Central memory CD8-positive, alpha-beta T cell (primary cell): Measurements from ENCODE around the gene TMEM59.

Experiments
- ATAC-seq: fragments of 150-1000 bp; cut with Tn5 transposase; replicated peaks from 2 replicates; pipeline ENCODE4 v1.10.0; 2022; ENCODE audit warnings: mild to moderate bottlenecking, moderate FRiP score, moderate number of reproducible peaks; ENCODE audit not compliant: poor library complexity, severe bottlenecking; ENCODE audit errors: extremely low read depth
- DNase-seq, 2 donors: peaks; one replicate each; pipeline ENCODE4 v3.0.0; 2021; ENCODE audit warnings: low spot score in 2 of 2
- H3K27ac Mint-ChIP-seq: one replicate; pipeline ENCODE4 v1.8.0; 2022; ENCODE audit warnings: low read depth, mild to moderate bottlenecking, moderate library complexity, mixed read lengths
- H3K27me3 Mint-ChIP-seq: one replicate; pipeline ENCODE4 v1.8.0; 2022; ENCODE audit warnings: mixed read lengths
- H3K36me3 Mint-ChIP-seq: one replicate; pipeline ENCODE4 v1.8.0; 2022; ENCODE audit warnings: mild to moderate bottlenecking, moderate library complexity, mixed read lengths; ENCODE audit not compliant: insufficient read depth
- H3K4me1 Mint-ChIP-seq: one replicate; pipeline ENCODE4 v1.8.0; 2022; ENCODE audit warnings: mixed read lengths
- H3K4me3 Mint-ChIP-seq: one replicate; pipeline ENCODE4 v1.8.0; 2022; ENCODE audit warnings: mild to moderate bottlenecking, moderate library complexity, mixed read lengths
- H3K9me3 Mint-ChIP-seq: one replicate; pipeline ENCODE4 v1.8.0; 2022; ENCODE audit warnings: mixed read lengths

The TMEM59 gene

GRCh38 chr1:54016343-54017282 lies 36.4 kb downstream of the TMEM59 start:
- no peak for ATAC-seq
- Mint-ChIP-seq H3K27me3 (peaks cover 54% of the 10 kb centered on the region), H3K4me1 (no peaks in the 10 kb centered on the region), H3K27ac (no peak overlapping the region), H3K4me3 (no peak overlapping the region), H3K9me3 (no peaks in the 10 kb centered on the region), H3K36me3 (peaks cover 2% of the 10 kb centered on the region)
- DNase-seq = no peak

DNA sequence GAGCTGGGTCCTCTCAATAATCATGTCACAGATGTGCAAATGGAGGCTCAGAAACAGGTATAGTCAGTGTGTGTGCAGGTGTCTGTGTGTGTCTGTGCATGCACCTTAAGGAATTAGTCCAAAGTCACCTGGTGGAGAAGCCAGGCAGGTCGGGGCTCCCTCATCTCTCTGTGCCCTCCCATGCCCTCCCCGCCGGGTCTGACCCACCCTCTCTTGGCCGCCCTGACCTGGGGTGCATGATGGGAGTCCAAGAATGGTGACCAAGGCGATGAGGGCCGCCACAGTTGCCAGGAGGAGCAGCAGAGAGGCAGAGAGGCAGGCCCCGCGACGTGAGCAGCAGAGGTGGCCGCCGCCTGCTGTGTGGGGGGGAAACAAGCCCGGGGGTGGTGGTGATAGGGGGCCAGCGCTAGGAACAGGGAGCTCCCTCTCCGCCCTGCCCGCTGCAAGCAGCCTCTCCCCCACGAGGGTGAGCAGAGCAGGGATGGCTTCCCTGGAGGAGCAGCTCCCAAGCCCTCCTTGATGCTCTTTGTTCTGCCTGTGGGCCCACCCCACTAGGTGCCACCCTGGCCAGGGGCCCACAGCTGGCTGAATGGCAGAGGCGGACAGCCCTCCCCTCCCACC lies 38.9 kb downstream of the TMEM59 start:
- Mint-ChIP-seq H3K9me3 (no peaks in the 10 kb centered on the region), H3K4me1 (no peaks in the 10 kb centered on the region), H3K27me3 (peaks cover 78% of the 10 kb centered on the region), H3K4me3 (no peak overlapping the region), H3K27ac (no peak overlapping the region), H3K36me3 (peaks cover under 1% of the 10 kb centered on the region)
- DNase-seq (no peak), ATAC-seq (no peak)

DNA sequence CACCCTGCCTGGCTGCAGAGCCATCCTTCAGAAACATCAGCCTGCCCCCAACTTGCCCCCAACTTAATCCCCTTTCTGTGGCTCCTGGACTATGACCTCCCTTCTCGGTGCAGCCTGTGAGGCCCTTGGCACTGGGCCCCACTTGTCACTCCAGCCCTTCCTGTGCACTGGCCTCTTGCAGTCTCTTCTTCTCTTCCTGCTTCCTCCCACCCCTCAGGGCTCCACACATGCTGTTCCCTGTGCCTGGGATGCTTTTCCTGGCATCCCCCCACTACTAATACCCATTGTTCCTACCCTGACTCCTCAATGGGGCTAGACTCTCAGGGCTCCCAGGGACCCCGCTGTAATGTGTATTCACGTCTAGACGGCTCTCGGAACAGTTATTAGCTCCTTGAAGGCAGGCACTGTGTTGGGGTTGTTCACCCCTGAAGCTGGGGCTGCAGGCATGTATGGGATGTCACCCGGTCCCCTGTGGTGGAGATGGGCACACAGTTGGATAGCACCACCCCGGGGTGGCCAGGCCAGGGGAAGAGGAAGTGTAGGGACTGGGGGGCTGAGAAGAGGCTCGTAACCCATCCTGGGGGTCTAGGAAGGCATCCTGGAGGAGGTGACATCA lies 39.5 kb downstream of the TMEM59 start:
- Mint-ChIP-seq H3K9me3 (no peaks in the 10 kb centered on the region), H3K27ac (no peak overlapping the region), H3K36me3 (no peaks in the 10 kb centered on the region), H3K27me3 (peaks cover 84% of the 10 kb centered on the region), H3K4me3 (no peak overlapping the region), H3K4me1 (no peaks in the 10 kb centered on the region)
- ATAC-seq (no peak), DNase-seq (no peak)

DNA sequence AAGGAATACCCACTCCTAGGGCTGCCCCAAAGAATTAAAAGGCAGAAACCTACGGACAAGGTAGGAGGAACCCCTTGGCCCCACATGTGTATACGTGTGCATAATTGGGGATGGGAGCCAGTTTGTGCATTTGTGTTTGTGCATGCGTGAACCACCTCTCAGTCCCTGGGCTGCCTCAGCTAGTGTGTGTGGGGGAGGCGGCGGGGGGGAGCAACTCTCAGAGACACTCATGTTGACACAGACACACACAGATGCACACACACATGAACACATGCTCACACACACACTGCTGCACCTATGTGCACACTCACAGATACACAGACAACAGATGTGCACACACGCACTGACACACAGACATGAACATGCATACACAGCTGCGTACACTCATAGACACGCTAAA lies 40.1 kb downstream of the TMEM59 start:
- no peaks in the 10 kb centered on the region for H3K36me3 Mint-ChIP-seq
- no peak overlapping the region for H3K4me3 Mint-ChIP-seq
- no peaks in the 10 kb centered on the region for H3K4me1 Mint-ChIP-seq
- H3K9me3 Mint-ChIP-seq = no peaks in the 10 kb centered on the region
- H3K27ac Mint-ChIP-seq = no peak overlapping the region
- no peak for ATAC-seq
- H3K27me3 Mint-ChIP-seq = peaks cover 82% of the 10 kb centered on the region
- DNase-seq = no peak

GRCh38 chr1:54012008-54012325 lies 41.0 kb downstream of the TMEM59 start:
- no peak for DNase-seq
- no peaks in the 10 kb centered on the region for H3K9me3 Mint-ChIP-seq
- H3K4me3 Mint-ChIP-seq = no peak overlapping the region
- no peaks in the 10 kb centered on the region for H3K4me1 Mint-ChIP-seq
- no peak for ATAC-seq
- H3K27me3 Mint-ChIP-seq = peaks cover 74% of the 10 kb centered on the region
- H3K27ac Mint-ChIP-seq = no peak overlapping the region
- H3K36me3 Mint-ChIP-seq = no peaks in the 10 kb centered on the region

DNA sequence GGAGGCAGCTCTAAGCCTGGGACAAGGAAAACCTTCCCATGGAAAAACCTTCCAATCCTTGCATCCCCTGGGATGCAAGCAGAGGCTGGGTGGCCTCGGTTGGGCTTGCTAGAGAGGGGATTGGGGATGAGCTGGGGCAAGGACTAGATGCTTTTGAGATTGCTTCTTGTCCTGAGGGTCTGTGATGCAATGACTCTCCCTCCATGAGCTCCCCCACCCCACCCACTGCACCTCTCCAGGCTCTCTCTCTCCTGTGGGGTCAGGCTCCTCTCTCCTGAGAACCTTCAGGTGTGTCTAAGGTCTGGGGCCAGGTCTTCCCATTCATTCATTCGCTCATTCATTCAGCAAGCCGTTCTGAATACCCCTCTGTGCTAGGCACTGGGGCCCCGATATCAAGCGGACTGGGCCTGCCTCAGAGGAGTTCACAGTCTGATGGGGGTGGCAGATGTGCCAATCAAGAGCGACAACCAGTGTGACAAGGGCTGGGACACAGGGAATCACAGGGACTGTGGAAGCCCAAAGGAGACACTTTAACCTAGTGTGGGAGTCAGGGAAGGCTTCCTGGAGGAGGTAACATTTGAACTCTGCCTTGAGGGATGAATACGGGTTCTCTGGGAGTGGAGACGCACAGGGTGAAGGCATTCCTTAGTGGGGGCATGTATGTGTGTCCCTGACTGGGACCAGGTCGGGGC lies 41.5 kb downstream of the TMEM59 start:
- no peaks in the 10 kb centered on the region for H3K4me1 Mint-ChIP-seq
- no peak overlapping the region for H3K4me3 Mint-ChIP-seq
- no peaks in the 10 kb centered on the region for H3K9me3 Mint-ChIP-seq
- H3K27me3 Mint-ChIP-seq = peaks cover 75% of the 10 kb centered on the region
- no peak for ATAC-seq
- no peaks in the 10 kb centered on the region for H3K36me3 Mint-ChIP-seq
- no peak for DNase-seq
- H3K27ac Mint-ChIP-seq = no peak overlapping the region

- H3K36me3 Mint-ChIP-seq = no peaks in the 10 kb centered on the region
- peaks cover 76% of the 10 kb centered on the region for H3K27me3 Mint-ChIP-seq
- ATAC-seq (no peak), DNase-seq (no peak)
- H3K4me1 Mint-ChIP-seq = no peaks in the 10 kb centered on the region
- H3K9me3 Mint-ChIP-seq = no peaks in the 10 kb centered on the region
- H3K27ac Mint-ChIP-seq = no peak overlapping the region
- no peak overlapping the region for H3K4me3 Mint-ChIP-seq
These were observed 42.4 kb downstream of the TMEM59 start for GRCh38 chr1:54010415-54011117.

DNA sequence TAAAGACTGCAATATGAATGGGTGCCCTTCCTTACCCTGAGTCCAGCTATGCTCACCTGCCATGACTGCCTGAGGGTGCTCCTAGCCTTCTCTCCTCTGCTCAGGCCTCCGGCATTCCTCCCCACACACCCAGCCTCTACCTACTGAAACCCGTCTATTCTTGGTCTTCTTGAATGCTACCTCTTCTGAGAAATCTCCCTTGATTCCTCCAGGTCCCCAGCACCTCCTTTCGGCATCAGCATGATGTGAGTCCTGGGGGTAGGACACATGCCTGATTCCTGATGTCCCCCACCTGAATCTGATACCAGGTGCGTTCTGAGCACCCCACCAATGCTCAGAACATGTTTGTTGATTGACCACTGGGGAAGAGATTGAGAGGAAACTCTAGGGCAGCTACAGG lies 43.6 kb downstream of the TMEM59 start:
- Mint-ChIP-seq H3K4me3 (no peak overlapping the region), H3K27me3 (peaks cover 77% of the 10 kb centered on the region), H3K27ac (no peak overlapping the region), H3K9me3 (no peaks in the 10 kb centered on the region), H3K4me1 (no peaks in the 10 kb centered on the region), H3K36me3 (no peaks in the 10 kb centered on the region)
- DNase-seq (no peak), ATAC-seq (no peak)

GRCh38 chr1:54008876-54009275 lies 44.1 kb downstream of the TMEM59 start:
- H3K27me3 Mint-ChIP-seq = peaks cover 72% of the 10 kb centered on the region
- no peak for ATAC-seq
- H3K9me3 Mint-ChIP-seq = no peaks in the 10 kb centered on the region
- DNase-seq = no peak
- no peak overlapping the region for H3K27ac Mint-ChIP-seq
- no peak overlapping the region for H3K4me3 Mint-ChIP-seq
- H3K4me1 Mint-ChIP-seq = no peaks in the 10 kb centered on the region
- H3K36me3 Mint-ChIP-seq = no peaks in the 10 kb centered on the region

GRCh38 chr1:54007613-54008012 lies 45.4 kb downstream of the TMEM59 start:
- Mint-ChIP-seq H3K36me3 (no peaks in the 10 kb centered on the region), H3K4me1 (no peaks in the 10 kb centered on the region), H3K4me3 (no peak overlapping the region), H3K27ac (no peak overlapping the region), H3K27me3 (peaks cover 59% of the 10 kb centered on the region), H3K9me3 (no peaks in the 10 kb centered on the region)
- DNase-seq = no peak
- ATAC-seq = no peak

DNA sequence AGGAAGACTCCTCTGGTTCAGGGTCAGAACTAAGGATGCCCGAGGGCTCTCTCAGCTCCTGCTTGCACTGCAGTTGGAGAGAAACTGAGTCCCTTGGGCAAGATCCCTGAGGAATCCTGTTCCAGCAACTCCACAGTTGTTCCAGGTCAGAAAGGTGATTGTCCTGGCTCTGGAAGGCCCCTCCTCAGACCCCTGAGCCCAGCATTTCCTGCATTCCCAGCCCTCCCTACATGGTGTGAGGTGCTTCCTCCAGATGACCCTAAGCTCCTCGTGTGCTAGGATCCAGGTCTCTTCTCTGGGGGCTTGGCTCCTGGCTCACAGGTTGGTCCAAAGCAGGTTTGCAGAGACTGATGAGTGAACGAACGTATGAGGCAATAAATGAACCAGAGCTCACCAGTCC lies 46.5 kb downstream of the TMEM59 start:
- DNase-seq (no peak), ATAC-seq (no peak)
- H3K4me3 Mint-ChIP-seq = no peak overlapping the region
- no peak overlapping the region for H3K27ac Mint-ChIP-seq
- no peaks in the 10 kb centered on the region for H3K4me1 Mint-ChIP-seq
- no peaks in the 10 kb centered on the region for H3K9me3 Mint-ChIP-seq
- H3K27me3 Mint-ChIP-seq = peaks cover 48% of the 10 kb centered on the region
- no peaks in the 10 kb centered on the region for H3K36me3 Mint-ChIP-seq

GRCh38 chr1:54004481-54005049 lies 48.4 kb downstream of the TMEM59 start:
- no peak overlapping the region for H3K4me3 Mint-ChIP-seq
- peaks cover 29% of the 10 kb centered on the region for H3K27me3 Mint-ChIP-seq
- H3K36me3 Mint-ChIP-seq = no peaks in the 10 kb centered on the region
- no peak for ATAC-seq
- DNase-seq = no peak
- no peaks in the 10 kb centered on the region for H3K4me1 Mint-ChIP-seq
- no peaks in the 10 kb centered on the region for H3K9me3 Mint-ChIP-seq
- no peak overlapping the region for H3K27ac Mint-ChIP-seq
